ENCODE data around the gene CANX. TPM values are rescaled to one million over a fixed set of nuclear protein-coding genes. Genes with fewer than 3 reads are reported as not detected.
"Not testable (repeated sequence)": the region's sequence is repeated elsewhere in the genome, so short reads cannot be mapped to it uniquely, and the experiment has no call there.

Gene CANX
- total and polyA plus RNA-seq, 2 of the 13 experiments (the other 11 are each of a cell fraction or from before 2014, with no cell fraction given), result 477 to 680 TPM

- DNase-seq (ENCODE audit: low spot score) (no peak), ATAC-seq (no peak), FAIRE-seq (no peak)
- Histone ChIP-seq H3K4me1 (ENCODE audit: insufficient read depth, low read length) (peaks cover 41% of the 10 kb centered on the region), H3K27ac (ENCODE audit: extremely low read length, insufficient read depth, low read length) (no peak overlapping the region), H2AFZ (ENCODE audit: low read length) (no peak overlapping the region), H3K27me3 (ENCODE audit: control insufficient read depth in 1 of 2, insufficient read depth in 2 of 2, low read length in 2 of 2) (no peaks in the 10 kb centered on the region), H3K9me3 (ENCODE audit: low read length) (no peaks in the 10 kb centered on the region), H3K4me3 (replicated peaks in 1 of 3; ENCODE audit: insufficient read depth in 1 of 3, low read depth in 2 of 3, low read length in 3 of 3) (no peak overlapping the region), H3K79me2 (ENCODE audit: insufficient read depth, low read length) (peaks cover 90% of the 10 kb centered on the region), H3K9ac (ENCODE audit: insufficient read depth, low read depth, low read length) (no peak overlapping the region), H4K20me1 (ENCODE audit: insufficient read depth, low read length) (peaks cover 28% of the 10 kb centered on the region), H3K4me2 (ENCODE audit: low read depth, low read length) (no peak overlapping the region), H3K36me3 (replicated peaks in 1 of 2; ENCODE audit: control insufficient read depth in 1 of 2, insufficient read depth in 2 of 2, low read length in 2 of 2) (peaks cover 4 to 28% of the 10 kb centered on the region in 2 experiments; a peak in 4 of 5 replicates)
- TF ChIP-seq ZFP90 (CRISPR knock-in tag; IDR thresholded peaks at IDR 0.05; ENCODE audit: borderline replicate concordance) (no peak), ZNF234 (CRISPR knock-in tag; conservative IDR thresholded peaks at IDR 0.05) (no peak), ZBTB26 (CRISPR knock-in tag; IDR thresholded peaks at IDR 0.05; ENCODE audit: borderline replicate concordance) (no peak), ZNF770 (CRISPR knock-in tag; IDR thresholded peaks at IDR 0.05) (peak; percentile 31; the same call in 1 of the 2 replicates), PHF20 (CRISPR knock-in tag; IDR thresholded peaks at IDR 0.05) (no peak), E2F2 (CRISPR knock-in tag; IDR thresholded peaks at IDR 0.05; ENCODE audit: borderline replicate concordance) (no peak)
- ChIA-PET CTCF (ENCODE audit: low intra/inter-chr PET ratio, low total read pairs) (no interaction called here), POLR2A (interaction anchor here (0.7 to 1.3 kb wide), 3 partner anchors 9 to 115 kb away, joined by 3 read pairs; partner anchors contain the start of genes CBY3 and HNRNPH1)
- BruUV-seq (replicated peaks), result no TSS peak
- in situ Hi-C loops (cut with HindIII; ENCODE audit: extremely low pct_ligation_motif_present, low pct_unique_long_range_greater_than_20kb) (no loop called here), intact Hi-C loops (cut with micrococcal nuclease; ENCODE audit: unreplicated experiment) (no loop called here)
- 97% methylated on average over 4 of the region's 4 CpGs for WGBS (ENCODE audit: low lambda C conversion rate)
Observed at GRCh38 chr5:179738742-179739141, 40.0 kb downstream of the CANX start.

GRCh38 chr5:179744106-179744505, 45.3 kb downstream of the CANX start:
- peaks cover 79% of the 10 kb centered on the region for H3K79me2 ChIP-seq (ENCODE audit: insufficient read depth, low read length)
- BruUV-seq (replicated peaks); H3K4me2 ChIP-seq (ENCODE audit: low read depth, low read length); H3K9ac ChIP-seq (ENCODE audit: insufficient read depth, low read depth, low read length); DNase-seq (ENCODE audit: low spot score); H3K4me3 ChIP-seq (replicated peaks in 1 of 3; ENCODE audit: insufficient read depth in 1 of 3, low read depth in 2 of 3, low read length in 3 of 3); H3K9me3 ChIP-seq (ENCODE audit: low read length); H3K27me3 ChIP-seq (ENCODE audit: control insufficient read depth in 1 of 2, insufficient read depth in 2 of 2, low read length in 2 of 2); ATAC-seq; intact Hi-C loops (cut with micrococcal nuclease; ENCODE audit: unreplicated experiment); H3K27ac ChIP-seq (ENCODE audit: extremely low read length, insufficient read depth, low read length); in situ Hi-C loops (cut with HindIII; ENCODE audit: extremely low pct_ligation_motif_present, low pct_unique_long_range_greater_than_20kb); FAIRE-seq; H4K20me1 ChIP-seq (ENCODE audit: insufficient read depth, low read length); CTCF ChIA-PET (ENCODE audit: low intra/inter-chr PET ratio, low total read pairs); H2AFZ ChIP-seq (ENCODE audit: low read length): not testable (repeated sequence)
- peaks cover 12% of the 10 kb centered on the region for H3K4me1 ChIP-seq (ENCODE audit: insufficient read depth, low read length)
- POLR2A ChIA-PET, result interaction anchor here (1.1 kb wide), 1 partner anchor 11 kb away, joined by 3 read pairs; no protein-coding TSS in a partner anchor
- peaks cover 2 to 16% of the 10 kb centered on the region in 2 experiments; a peak in 4 of 5 replicates for H3K36me3 ChIP-seq (replicated peaks in 1 of 2; ENCODE audit: control insufficient read depth in 1 of 2, insufficient read depth in 2 of 2, low read length in 2 of 2)
- WGBS (ENCODE audit: low lambda C conversion rate), result 97% methylated on average over 7 of the region's 7 CpGs

Measured in HepG2 (cell line).